Measurements from ENCODE around the gene RNF144A.

GRCh38 chr2:7027956-7028655 lies 110.9 kb downstream of the RNF144A start:
- TF ChIP-seq EZH2 (IDR thresholded peaks at IDR 0.05; ENCODE audit: low read length, missing control alignments) (no peak), CTCF (conservative IDR thresholded peaks at IDR 0.05 in 1 of 2, IDR thresholded peaks at IDR 0.05 in 1 of 2; ENCODE audit: low read depth in 1 of 2, low read length in 2 of 2) (no peak)
